ENCODE measurements around the gene CRLF1. TPM values are rescaled to one million over a fixed set of nuclear protein-coding genes. Genes with fewer than 3 reads are reported as not detected.
A peak's percentile ranks its signal among the peaks of the same experiment; 100 is the strongest.

Gene CRLF1
- total and polyA plus RNA-seq, 2 experiments from 2014 or later, result 18.1 to 19.7 TPM

- Mint-ChIP-seq H3K27me3 (ENCODE audit: insufficient read depth, low read depth, poor library complexity) (peaks cover 81% of the 10 kb centered on the region), H3K27ac (no peak overlapping the region), H3K4me3 (peak overlapping the region; percentile 68), H3K4me1 (peaks cover 39% of the 10 kb centered on the region), H3K36me3 (ENCODE audit: low read depth) (peaks cover 2% of the 10 kb centered on the region; the same call in 1 of the 3 replicates), H3K9me3 (no peaks in the 10 kb centered on the region)
- Histone ChIP-seq H4K20me1 (replicated peaks; ENCODE audit: insufficient read depth) (no peaks in the 10 kb centered on the region), H3K36me3 (ENCODE audit: insufficient read depth) (no peaks in the 10 kb centered on the region), H3F3A (replicated peaks; ENCODE audit: low read depth) (peaks cover 25% of the 10 kb centered on the region), H3K4me2 (peak overlapping the region; percentile 94), H3K4me3 (peak overlapping the region; percentile 76), H2AFZ (0 out of 2 replicates have a peak overlapping the region, but pooled peaks have one; percentile 34), H3K27ac (ENCODE audit: low read depth) (no peak overlapping the region), H3K79me2 (replicated peaks; ENCODE audit: insufficient read depth) (no peaks in the 10 kb centered on the region), H3K4me1 (ENCODE audit: insufficient read depth) (peaks cover 53% of the 10 kb centered on the region), H3K27me3 (ENCODE audit: insufficient read depth) (peaks cover 97% of the 10 kb centered on the region), H3K9me2 (ENCODE audit: insufficient read depth) (no peaks in the 10 kb centered on the region)
- ATAC-seq, result peak; percentile 6
- peak; percentile 74 for DNase-seq (ENCODE audit: low spot score)
- TF ChIP-seq CTCF (conservative IDR thresholded peaks at IDR 0.05; ENCODE audit: low read depth in 2 of 2) (no peak), EZH2phosphoT487 (IDR thresholded peaks at IDR 0.05; ENCODE audit: unreplicated experiment) (no peak), ZNF114 (CRISPR knock-in tag; IDR thresholded peaks at IDR 0.05) (no peak), NANOG (IDR thresholded peaks at IDR 0.05; ENCODE audit: borderline replicate concordance) (no peak), EZH2 (IDR thresholded peaks at IDR 0.05; ENCODE audit: low read depth, unreplicated experiment) (peak; percentile 4), ZNF331 (CRISPR knock-in tag; IDR thresholded peaks at IDR 0.05; ENCODE audit: low read depth) (no peak), ETS1 (IDR thresholded peaks at IDR 0.05) (peak; percentile 54; the same call in 1 of the 2 replicates), JUNB (IDR thresholded peaks at IDR 0.05; ENCODE audit: unreplicated experiment) (no peak), STAT1 (IDR thresholded peaks at IDR 0.05; ENCODE audit: unreplicated experiment) (no peak), CREB1 (CRISPR knock-in tag; IDR thresholded peaks at IDR 0.05; ENCODE audit: low read depth) (0 out of 2 replicates have a peak, but pooled peaks have one; percentile 10), ZNF462 (CRISPR knock-in tag; IDR thresholded peaks at IDR 0.05) (no peak), POLR2AphosphoS5 (IDR thresholded peaks at IDR 0.05; ENCODE audit: low read depth) (no peak; the same call in none of the 2 replicates)
Observed at GRCh38 chr19:18610556-18611326, 4.1 kb upstream of the CRLF1 start.
